Body of pancreas (tissue), 4 donors: Measurements from ENCODE around the gene HNRNPH2.

Experiments
- POLR2A ChIP-seq, 3 donors: fragments of 450-650 bp; IDR thresholded peaks; one replicate each; pipeline ENCODE4 v1.6.1; 2016; ENCODE audit warnings: antibody characterized with exemption in 3 of 3, mild to moderate bottlenecking in 2 of 3
- TF ChIP-seq, protein P1 (sequence below), 7 experiments: fragments of 450-650 bp in 4 of 7; fragments of 200-600 bp in 3 of 7; sonication (generic) in 3 of 7; IDR thresholded peaks; one replicate each; pipeline ENCODE4 v1.5.1; 2016 to 2019; ENCODE audit warnings: antibody characterized with exemption in 7 of 7

DNA sequence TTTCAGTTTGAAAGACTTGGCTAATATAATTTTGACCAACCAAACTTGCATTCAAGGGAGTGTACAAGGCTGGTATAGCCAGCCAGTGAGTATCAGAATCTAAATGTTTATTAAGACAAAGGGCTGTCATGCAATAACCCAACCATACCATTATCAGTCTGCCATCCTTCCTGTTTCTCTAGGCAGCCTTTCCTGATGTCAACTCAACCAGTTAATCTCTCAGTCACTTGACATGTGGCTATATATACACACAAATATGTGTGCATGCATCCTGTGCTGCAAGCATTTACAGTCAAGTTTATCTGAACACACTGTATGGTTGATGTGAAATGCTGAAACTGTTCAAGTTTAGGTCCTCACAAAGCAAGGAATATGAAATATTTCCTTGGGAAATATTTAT is 39.2 kb upstream of the HNRNPH2 start:
- TF ChIP-seq, protein P1, sequence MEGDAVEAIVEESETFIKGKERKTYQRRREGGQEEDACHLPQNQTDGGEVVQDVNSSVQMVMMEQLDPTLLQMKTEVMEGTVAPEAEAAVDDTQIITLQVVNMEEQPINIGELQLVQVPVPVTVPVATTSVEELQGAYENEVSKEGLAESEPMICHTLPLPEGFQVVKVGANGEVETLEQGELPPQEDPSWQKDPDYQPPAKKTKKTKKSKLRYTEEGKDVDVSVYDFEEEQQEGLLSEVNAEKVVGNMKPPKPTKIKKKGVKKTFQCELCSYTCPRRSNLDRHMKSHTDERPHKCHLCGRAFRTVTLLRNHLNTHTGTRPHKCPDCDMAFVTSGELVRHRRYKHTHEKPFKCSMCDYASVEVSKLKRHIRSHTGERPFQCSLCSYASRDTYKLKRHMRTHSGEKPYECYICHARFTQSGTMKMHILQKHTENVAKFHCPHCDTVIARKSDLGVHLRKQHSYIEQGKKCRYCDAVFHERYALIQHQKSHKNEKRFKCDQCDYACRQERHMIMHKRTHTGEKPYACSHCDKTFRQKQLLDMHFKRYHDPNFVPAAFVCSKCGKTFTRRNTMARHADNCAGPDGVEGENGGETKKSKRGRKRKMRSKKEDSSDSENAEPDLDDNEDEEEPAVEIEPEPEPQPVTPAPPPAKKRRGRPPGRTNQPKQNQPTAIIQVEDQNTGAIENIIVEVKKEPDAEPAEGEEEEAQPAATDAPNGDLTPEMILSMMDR (IDR thresholded peaks at IDR 0.05), result no peak
- TF ChIP-seq POLR2A (IDR thresholded peaks at IDR 0.05), result no peak
